ENCODE data around the gene PLPP1.

PLPP1 gene

DNA sequence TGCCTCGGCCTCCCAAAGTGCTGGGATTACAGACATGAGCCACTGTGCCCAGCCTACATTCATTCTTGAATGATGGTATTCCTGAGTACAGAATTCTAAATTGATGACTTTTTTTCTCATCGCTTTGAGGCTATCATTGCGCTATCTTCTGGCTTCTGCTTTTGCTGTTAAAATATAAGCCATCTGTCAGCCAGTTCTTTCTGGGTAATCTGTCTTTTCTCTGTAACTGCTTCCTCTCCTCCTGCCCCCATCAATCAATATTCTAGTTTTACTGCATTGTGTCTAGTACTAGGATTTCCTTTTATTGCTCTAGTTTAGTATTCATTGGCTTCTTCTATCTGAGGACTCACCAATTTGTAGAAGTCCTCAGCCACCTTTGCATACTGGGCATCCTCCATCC lies 89.0 kb downstream of the PLPP1 start:
- DNase-seq: no peak

GRCh38 chr5:55441954-55442353 lies 92.8 kb downstream of the PLPP1 start:
- no peak for DNase-seq

GRCh38 chr5:55441107-55441771 lies 93.5 kb downstream of the PLPP1 start:
- no peak for DNase-seq

DNA sequence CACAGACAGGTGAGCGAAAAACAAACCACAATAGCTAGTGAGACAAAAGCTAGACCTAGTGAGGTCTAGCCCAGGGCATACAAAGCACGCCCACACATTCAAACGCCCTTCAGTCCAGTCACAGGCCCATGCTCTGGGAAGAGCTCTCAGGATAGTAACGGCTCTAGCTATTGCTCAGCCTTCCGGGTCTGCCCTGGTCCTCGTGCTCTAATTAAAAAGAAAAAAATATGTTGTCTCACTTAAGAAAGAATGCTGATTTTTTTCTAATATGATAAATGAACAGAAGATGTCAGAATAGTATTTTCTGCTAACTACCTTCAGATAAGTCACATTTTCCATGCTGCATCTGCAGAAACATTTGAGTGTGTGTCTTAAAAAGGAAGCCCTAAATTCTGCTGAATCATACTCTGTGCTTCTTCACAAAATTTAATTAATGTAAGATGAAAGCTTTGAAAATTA lies 94.5 kb downstream of the PLPP1 start:
- DNase-seq: no peak

- DNase-seq: no peak
These were observed 95.8 kb downstream of the PLPP1 start for GRCh38 chr5:55438998-55439397.

GRCh38 chr5:55437859-55438206 lies 96.9 kb downstream of the PLPP1 start:
- no peak for DNase-seq

- no peak for DNase-seq
These were observed 97.3 kb downstream of the PLPP1 start for GRCh38 chr5:55437452-55437851.

DNA sequence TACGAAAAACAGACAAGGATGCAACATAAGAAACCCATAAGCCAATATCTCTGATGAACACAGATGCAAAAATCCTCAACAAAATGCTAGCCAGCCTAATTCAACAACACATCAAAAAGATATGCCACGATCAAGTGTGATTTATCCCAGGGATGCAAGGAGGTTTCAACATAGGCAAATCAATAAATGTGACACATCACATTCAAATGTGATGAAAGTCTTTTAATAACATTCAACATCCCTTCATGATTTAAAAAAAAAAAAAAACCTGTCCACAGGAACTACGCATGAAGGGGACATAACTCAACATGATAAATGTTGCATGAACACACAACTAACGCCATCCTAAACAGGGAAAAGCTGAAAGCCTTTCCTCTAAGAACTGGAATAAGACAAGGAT lies 102.2 kb downstream of the PLPP1 start:
- no peak for DNase-seq

- no peak for DNase-seq
These were observed 105.0 kb downstream of the PLPP1 start for GRCh38 chr5:55429613-55430253.

GRCh38 chr5:55429221-55429612 lies 105.5 kb downstream of the PLPP1 start:
- DNase-seq: no peak

- DNase-seq: no peak
These were observed 107.6 kb downstream of the PLPP1 start for GRCh38 chr5:55427157-55427556.

DNA sequence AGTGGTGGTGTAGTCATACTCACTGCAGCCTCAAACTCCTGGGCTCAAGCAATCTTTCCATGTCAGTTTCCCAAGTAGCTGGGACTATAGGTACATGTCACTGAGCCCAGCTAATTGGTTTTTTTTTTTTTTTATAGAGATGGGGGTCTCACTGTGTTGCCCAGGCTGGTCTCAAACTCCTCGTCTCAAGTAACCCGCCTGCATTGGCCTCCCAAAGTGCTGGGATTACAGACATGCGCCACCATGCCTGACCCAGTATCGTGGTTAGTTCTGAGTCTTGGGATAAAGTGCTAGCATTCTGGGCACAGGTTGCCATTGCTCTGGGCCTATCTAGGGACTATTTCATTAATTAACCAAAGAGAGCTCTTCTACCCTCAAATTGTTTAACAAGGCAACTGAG lies 108.3 kb downstream of the PLPP1 start:
- DNase-seq: no peak

- no peak for DNase-seq
These were observed 113.7 kb downstream of the PLPP1 start for GRCh38 chr5:55421074-55421529.

GRCh38 chr5:55418994-55419968 lies 115.5 kb downstream of the PLPP1 start:
- DNase-seq: no peak

- DNase-seq: no peak
These were observed 118.5 kb downstream of the PLPP1 start for GRCh38 chr5:55416306-55416705.

GRCh38 chr5:55415071-55415470 lies 119.7 kb downstream of the PLPP1 start:
- no peak for DNase-seq

- DNase-seq: no peak
These were observed 121.1 kb downstream of the PLPP1 start for GRCh38 chr5:55413644-55414043.

GRCh38 chr5:55411876-55412275 lies 122.9 kb downstream of the PLPP1 start:
- no peak for DNase-seq

DNA sequence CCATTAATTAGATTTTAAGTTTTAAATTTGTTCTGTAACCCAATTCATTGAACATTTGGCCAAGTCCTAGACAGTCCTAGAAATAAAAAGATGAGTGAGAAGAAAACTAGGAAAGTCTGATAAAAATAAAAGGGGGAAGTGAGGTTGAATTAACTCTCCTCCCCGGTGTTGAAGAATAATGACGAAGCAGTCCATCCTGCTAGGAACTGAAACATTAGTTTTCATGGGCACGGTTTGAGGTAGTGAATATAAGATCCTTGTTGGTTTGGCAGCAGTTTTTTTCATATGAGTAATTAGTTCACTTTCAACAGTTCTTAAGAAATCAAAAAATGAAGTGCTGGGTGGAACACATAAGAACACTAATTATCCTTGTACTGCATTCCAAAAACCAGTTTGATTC lies 123.9 kb downstream of the PLPP1 start:
- DNase-seq: no peak

DNA sequence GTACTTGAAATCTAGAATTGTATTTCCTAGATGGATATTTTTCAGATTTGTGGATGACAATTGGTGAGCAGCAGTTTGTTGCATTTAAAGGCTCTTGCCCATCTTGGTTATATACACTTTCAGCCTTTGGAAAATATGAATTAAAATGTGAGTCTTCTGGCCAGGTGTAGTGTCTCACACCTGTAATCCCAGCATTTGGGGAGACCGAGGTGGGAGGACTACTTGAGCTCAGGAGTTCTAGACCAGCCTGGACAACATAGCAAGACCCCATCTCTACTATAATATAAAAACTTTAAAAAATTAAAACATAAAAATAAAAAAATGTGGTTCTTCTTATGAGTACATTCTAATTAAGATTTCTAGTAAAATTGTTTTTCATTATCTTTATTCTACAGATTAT lies 125.0 kb downstream of the PLPP1 start:
- no peak for DNase-seq

DNA sequence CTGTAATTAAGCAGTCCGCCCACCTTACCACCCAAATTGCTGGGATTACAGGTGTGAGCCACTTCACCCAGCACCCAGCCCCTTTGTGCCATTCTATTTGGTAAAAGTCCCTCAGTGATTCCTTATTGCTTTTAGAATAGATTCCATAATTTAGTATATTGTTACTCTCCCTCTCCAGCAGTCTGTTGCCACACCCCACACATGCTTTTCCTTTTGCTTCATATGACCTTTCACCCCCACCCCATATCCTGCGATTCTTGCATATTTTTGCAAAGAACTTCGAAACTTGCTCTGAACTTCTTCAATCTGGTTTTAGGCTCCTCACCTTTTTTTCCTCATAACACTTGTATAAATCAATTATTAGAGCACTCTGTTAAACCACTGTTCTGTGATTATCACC lies 126.8 kb downstream of the PLPP1 start:
- no peak for DNase-seq

GRCh38 chr5:55407059-55407684 lies 127.6 kb downstream of the PLPP1 start:
- DNase-seq: no peak

- DNase-seq: no peak
These were observed 128.5 kb downstream of the PLPP1 start for GRCh38 chr5:55406292-55406691.
